GM19455 (cell line): ENCODE data around the gene HPGD.
"Not testable (repeated sequence)": the region's sequence is repeated elsewhere in the genome, so short reads cannot be mapped to it uniquely, and the experiment has no call there.

Source experiments
- ATAC-seq: cut with Tn5 transposase; IDR thresholded peaks from one replicate; pipeline ENCODE4 v1.9.1; 2021; ENCODE audit not compliant: unreplicated experiment

The HPGD gene

GRCh38 chr4:174528226-174528625 lies 5.9 kb upstream of the HPGD start:
- ATAC-seq, result no peak

GRCh38 chr4:174526731-174527130 lies 4.4 kb upstream of the HPGD start:
- no peak for ATAC-seq

- no peak for ATAC-seq
Measured at GRCh38 chr4:174524242-174524641, 2.0 kb upstream of the HPGD start.

GRCh38 chr4:174523025-174523693 lies 871 bp upstream of the HPGD start:
- no peak for ATAC-seq

- ATAC-seq, result peak; percentile 15
Measured at GRCh38 chr4:174521800-174522182, 497 bp downstream of the HPGD start.

GRCh38 chr4:174520660-174521059 lies 1.6 kb downstream of the HPGD start:
- ATAC-seq, result no peak

- ATAC-seq, result no peak
Measured at GRCh38 chr4:174517502-174518445, 4.5 kb downstream of the HPGD start.

GRCh38 chr4:174516794-174517193 lies 5.5 kb downstream of the HPGD start:
- no peak for ATAC-seq

- ATAC-seq, result no peak
Measured at GRCh38 chr4:174516345-174516744, 5.9 kb downstream of the HPGD start.

GRCh38 chr4:174512745-174513144 lies 9.5 kb downstream of the HPGD start:
- no peak for ATAC-seq

GRCh38 chr4:174505892-174506291 lies 16.4 kb downstream of the HPGD start:
- ATAC-seq, result no peak

GRCh38 chr4:174505007-174505406 lies 17.3 kb downstream of the HPGD start:
- ATAC-seq, result no peak

- no peak for ATAC-seq
Measured at GRCh38 chr4:174503079-174503715, 19.1 kb downstream of the HPGD start.

- ATAC-seq, result no peak
Measured at GRCh38 chr4:174496631-174497432, 25.5 kb downstream of the HPGD start.

GRCh38 chr4:174495626-174496025 lies 26.7 kb downstream of the HPGD start:
- ATAC-seq, result no peak

GRCh38 chr4:174494726-174495125 lies 27.6 kb downstream of the HPGD start:
- ATAC-seq, result no peak

- no peak for ATAC-seq
Measured at GRCh38 chr4:174494146-174494545, 28.1 kb downstream of the HPGD start.

GRCh38 chr4:174490451-174490961 lies 31.8 kb downstream of the HPGD start:
- no peak for ATAC-seq

GRCh38 chr4:174488368-174488767 lies 33.9 kb downstream of the HPGD start:
- not testable (repeated sequence) for ATAC-seq

- no peak for ATAC-seq
Measured at GRCh38 chr4:174485025-174485424, 37.3 kb downstream of the HPGD start.

GRCh38 chr4:174483792-174484191 lies 38.5 kb downstream of the HPGD start:
- ATAC-seq, result no peak
